ENCODE data around the gene CERT1.

The CERT1 gene

DNA sequence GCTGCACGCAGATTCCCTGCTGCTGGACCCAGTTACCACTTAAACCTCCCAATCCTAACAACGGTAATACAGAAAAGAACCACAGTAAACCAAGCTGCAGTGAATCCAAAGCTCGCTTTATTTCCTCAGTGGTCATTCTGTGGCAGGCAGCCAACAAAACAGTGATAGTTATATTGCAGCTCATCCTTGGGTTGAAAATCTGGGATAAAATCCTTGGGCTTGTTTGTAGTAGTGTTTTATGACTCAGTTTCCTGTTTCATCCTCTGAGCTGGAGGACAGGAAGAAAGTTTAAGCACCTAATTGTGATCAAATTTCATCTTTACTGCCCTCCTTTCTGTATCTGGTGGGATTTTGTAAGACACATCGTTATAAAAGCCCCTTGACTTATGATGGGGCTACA lies 143.0 kb downstream of the CERT1 start:
- no peak for TF ChIP-seq POLR2AphosphoS5 (IDR thresholded peaks at IDR 0.05; ENCODE audit: low read depth, low read length)
- TF ChIP-seq FOXP2 (optimal IDR thresholded peaks at IDR 0.05; ENCODE audit: borderline replicate concordance, extremely low read depth, extremely low read length, insufficient read depth): no peak
- no peak for TF ChIP-seq REST (IDR thresholded peaks at IDR 0.05; ENCODE audit: insufficient read depth in 1 of 2, low read depth in 2 of 2, low read length in 2 of 2)
- no peak for TF ChIP-seq TAF1 (IDR thresholded peaks at IDR 0.05; ENCODE audit: borderline replicate concordance, insufficient read depth, low read length)
- TF ChIP-seq SIN3A (IDR thresholded peaks at IDR 0.05; ENCODE audit: borderline replicate concordance, insufficient read depth, low read length): no peak

DNA sequence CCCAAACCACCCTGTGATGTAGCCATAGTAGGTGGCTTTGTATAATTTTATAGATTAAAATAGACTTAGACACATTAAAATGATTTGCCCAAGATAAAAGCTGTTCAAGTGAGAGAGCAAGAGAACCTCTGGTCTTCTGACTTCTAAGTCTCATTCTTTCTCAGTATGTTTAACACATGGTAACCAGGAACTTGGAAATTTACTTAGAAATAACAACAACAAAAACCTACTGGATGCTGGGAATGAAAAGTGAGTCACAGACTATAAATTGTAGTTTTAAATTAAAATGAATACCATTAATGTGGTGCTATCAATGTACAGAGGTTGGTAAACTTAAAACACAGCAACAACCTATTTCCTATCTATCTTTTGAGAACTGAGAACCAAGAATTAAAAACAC lies 144.0 kb downstream of the CERT1 start:
- TF ChIP-seq FOXP2 (optimal IDR thresholded peaks at IDR 0.05; ENCODE audit: borderline replicate concordance, extremely low read depth, extremely low read length, insufficient read depth): no peak
- no peak for TF ChIP-seq POLR2AphosphoS5 (IDR thresholded peaks at IDR 0.05; ENCODE audit: low read depth, low read length)
- no peak for TF ChIP-seq SIN3A (IDR thresholded peaks at IDR 0.05; ENCODE audit: borderline replicate concordance, insufficient read depth, low read length)
- TF ChIP-seq REST (IDR thresholded peaks at IDR 0.05; ENCODE audit: insufficient read depth in 1 of 2, low read depth in 2 of 2, low read length in 2 of 2): no peak
- TF ChIP-seq TAF1 (IDR thresholded peaks at IDR 0.05; ENCODE audit: borderline replicate concordance, insufficient read depth, low read length): no peak

- TF ChIP-seq REST (IDR thresholded peaks at IDR 0.05; ENCODE audit: insufficient read depth in 1 of 2, low read depth in 2 of 2, low read length in 2 of 2) (no peak), POLR2AphosphoS5 (IDR thresholded peaks at IDR 0.05; ENCODE audit: low read depth, low read length) (no peak), FOXP2 (optimal IDR thresholded peaks at IDR 0.05; ENCODE audit: borderline replicate concordance, extremely low read depth, extremely low read length, insufficient read depth) (no peak), SIN3A (IDR thresholded peaks at IDR 0.05; ENCODE audit: borderline replicate concordance, insufficient read depth, low read length) (no peak), TAF1 (IDR thresholded peaks at IDR 0.05; ENCODE audit: borderline replicate concordance, insufficient read depth, low read length) (no peak)
These were observed 144.6 kb downstream of the CERT1 start for GRCh38 chr5:75366787-75367186.

DNA sequence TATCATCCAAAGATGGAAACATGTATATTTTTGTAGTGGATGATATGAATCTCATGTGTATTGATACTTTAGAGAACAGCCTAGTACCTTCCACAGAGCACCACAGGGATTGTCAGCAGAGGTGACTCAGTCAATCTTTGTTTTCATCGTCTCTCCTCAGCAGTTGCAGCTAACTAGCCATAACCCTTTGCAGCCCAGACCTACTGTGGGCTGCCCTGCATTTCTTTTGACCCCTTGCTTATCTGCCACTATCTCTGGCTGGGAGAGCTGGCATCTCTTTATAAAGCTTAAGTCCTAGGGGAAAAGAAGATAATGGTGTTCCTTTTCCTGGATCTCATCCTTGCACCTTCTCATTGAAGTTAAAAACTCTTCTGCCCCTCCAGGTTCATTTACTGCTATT lies 145.7 kb downstream of the CERT1 start:
- no peak for TF ChIP-seq POLR2AphosphoS5 (IDR thresholded peaks at IDR 0.05; ENCODE audit: low read depth, low read length)
- no peak for TF ChIP-seq FOXP2 (optimal IDR thresholded peaks at IDR 0.05; ENCODE audit: borderline replicate concordance, extremely low read depth, extremely low read length, insufficient read depth)
- no peak for TF ChIP-seq SIN3A (IDR thresholded peaks at IDR 0.05; ENCODE audit: borderline replicate concordance, insufficient read depth, low read length)

DNA sequence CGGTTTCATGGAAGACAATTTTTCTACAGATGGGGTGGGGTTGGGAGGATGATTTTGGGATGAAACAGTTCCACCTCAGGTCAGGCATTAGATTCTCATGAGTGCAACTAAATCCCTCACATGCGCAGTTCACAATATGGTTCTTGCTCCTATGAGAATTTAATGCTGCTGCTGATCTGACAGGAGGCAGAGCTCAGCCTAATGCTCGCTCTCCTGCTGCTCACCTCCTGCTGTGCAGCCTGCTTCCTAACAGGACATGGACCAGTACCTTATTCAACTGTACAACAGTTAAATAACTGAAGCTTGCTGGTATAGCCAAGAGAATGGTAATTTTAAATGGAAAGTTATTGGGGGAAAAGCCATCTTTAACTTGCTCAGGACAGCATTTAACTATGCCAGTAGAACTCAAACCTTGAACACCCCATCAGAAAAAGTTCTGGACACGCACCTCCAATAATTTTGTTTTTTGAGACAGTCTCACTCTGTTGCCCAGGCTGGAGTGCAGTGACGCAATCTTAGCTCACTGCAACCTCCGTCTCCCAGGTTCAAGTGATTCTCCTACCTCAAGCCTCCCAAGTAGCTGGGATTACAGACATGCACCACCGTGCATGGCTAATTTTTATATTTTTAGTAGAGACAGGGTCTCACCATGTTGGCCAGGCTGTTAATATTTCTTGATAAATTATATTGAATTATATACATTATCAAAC lies 146.7 kb downstream of the CERT1 start:
- TF ChIP-seq FOXP2 (optimal IDR thresholded peaks at IDR 0.05; ENCODE audit: borderline replicate concordance, extremely low read depth, extremely low read length, insufficient read depth): no peak
- TF ChIP-seq TAF1 (IDR thresholded peaks at IDR 0.05; ENCODE audit: borderline replicate concordance, insufficient read depth, low read length): no peak
- TF ChIP-seq POLR2AphosphoS5 (IDR thresholded peaks at IDR 0.05; ENCODE audit: low read depth, low read length): no peak
- TF ChIP-seq REST (IDR thresholded peaks at IDR 0.05; ENCODE audit: insufficient read depth in 1 of 2, low read depth in 2 of 2, low read length in 2 of 2): no peak
- TF ChIP-seq SIN3A (IDR thresholded peaks at IDR 0.05; ENCODE audit: borderline replicate concordance, insufficient read depth, low read length): no peak

All from PFSK-1 (cell line).